ENCODE data around the gene NFIX. TPM values are rescaled to one million over a fixed set of nuclear protein-coding genes. Genes with fewer than 3 reads are reported as not detected.

Gene NFIX
- total and polyA plus RNA-seq, 9 of the 15 experiments (the other 6 are each of a cell fraction or from before 2014, with no cell fraction given): 0.28 to 26.8 (median 5.4) TPM

- TF ChIP-seq THAP12 (CRISPR knock-in tag; IDR thresholded peaks at IDR 0.05): no peak
- no peak for TF ChIP-seq HIVEP1 (CRISPR knock-in tag; IDR thresholded peaks at IDR 0.05)
- no peak for TF ChIP-seq ZBED1 (IDR thresholded peaks at IDR 0.05)
- no peak for TF ChIP-seq PKNOX1 (IDR thresholded peaks at IDR 0.05)
- TF ChIP-seq PHF21A (IDR thresholded peaks at IDR 0.05; ENCODE audit: borderline replicate concordance, low read depth): 0 out of 2 replicates have a peak, but pooled peaks have one; percentile 57
- no peak for TF ChIP-seq MCM3 (IDR thresholded peaks at IDR 0.05)
- TF ChIP-seq COPS2 (conservative IDR thresholded peaks at IDR 0.05): no peak
- TF ChIP-seq, protein P1, sequence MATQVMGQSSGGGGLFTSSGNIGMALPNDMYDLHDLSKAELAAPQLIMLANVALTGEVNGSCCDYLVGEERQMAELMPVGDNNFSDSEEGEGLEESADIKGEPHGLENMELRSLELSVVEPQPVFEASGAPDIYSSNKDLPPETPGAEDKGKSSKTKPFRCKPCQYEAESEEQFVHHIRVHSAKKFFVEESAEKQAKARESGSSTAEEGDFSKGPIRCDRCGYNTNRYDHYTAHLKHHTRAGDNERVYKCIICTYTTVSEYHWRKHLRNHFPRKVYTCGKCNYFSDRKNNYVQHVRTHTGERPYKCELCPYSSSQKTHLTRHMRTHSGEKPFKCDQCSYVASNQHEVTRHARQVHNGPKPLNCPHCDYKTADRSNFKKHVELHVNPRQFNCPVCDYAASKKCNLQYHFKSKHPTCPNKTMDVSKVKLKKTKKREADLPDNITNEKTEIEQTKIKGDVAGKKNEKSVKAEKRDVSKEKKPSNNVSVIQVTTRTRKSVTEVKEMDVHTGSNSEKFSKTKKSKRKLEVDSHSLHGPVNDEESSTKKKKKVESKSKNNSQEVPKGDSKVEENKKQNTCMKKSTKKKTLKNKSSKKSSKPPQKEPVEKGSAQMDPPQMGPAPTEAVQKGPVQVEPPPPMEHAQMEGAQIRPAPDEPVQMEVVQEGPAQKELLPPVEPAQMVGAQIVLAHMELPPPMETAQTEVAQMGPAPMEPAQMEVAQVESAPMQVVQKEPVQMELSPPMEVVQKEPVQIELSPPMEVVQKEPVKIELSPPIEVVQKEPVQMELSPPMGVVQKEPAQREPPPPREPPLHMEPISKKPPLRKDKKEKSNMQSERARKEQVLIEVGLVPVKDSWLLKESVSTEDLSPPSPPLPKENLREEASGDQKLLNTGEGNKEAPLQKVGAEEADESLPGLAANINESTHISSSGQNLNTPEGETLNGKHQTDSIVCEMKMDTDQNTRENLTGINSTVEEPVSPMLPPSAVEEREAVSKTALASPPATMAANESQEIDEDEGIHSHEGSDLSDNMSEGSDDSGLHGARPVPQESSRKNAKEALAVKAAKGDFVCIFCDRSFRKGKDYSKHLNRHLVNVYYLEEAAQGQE (IDR thresholded peaks at IDR 0.05; ENCODE audit: borderline replicate concordance): 0 out of 2 replicates have a peak, but pooled peaks have one; percentile 4
- TF ChIP-seq, protein P1 (CRISPR knock-in tag; IDR thresholded peaks at IDR 0.05; ENCODE audit: low read depth): no peak
- TF ChIP-seq SMAD4 (CRISPR knock-in tag; conservative IDR thresholded peaks at IDR 0.05): peak; percentile 70; the same call in 1 of the 2 replicates
- peak; percentile 63 to 81; a peak in 3 of 4 replicates for TF ChIP-seq MNT (conservative IDR thresholded peaks at IDR 0.05)
- TF ChIP-seq KDM1A (IDR thresholded peaks at IDR 0.05): peak in 1 of 2 experiments; percentile 65; a peak in 1 of 4 replicates
- TF ChIP-seq ZNF184 (CRISPR knock-in tag; IDR thresholded peaks at IDR 0.05): no peak
- peak; percentile 77; the same call in 1 of the 2 replicates for TF ChIP-seq CXXC5 (CRISPR knock-in tag; IDR thresholded peaks at IDR 0.05)
- TF ChIP-seq ZNF583 (CRISPR knock-in tag; IDR thresholded peaks at IDR 0.05): peak; percentile 63; the same call in 1 of the 2 replicates
- 0 out of 2 replicates have a peak, but pooled peaks have one; percentile 11 for TF ChIP-seq JUND (IDR thresholded peaks at IDR 0.05; ENCODE audit: borderline replicate concordance, low read depth, low read length)
- TF ChIP-seq JUND (tag; IDR thresholded peaks at IDR 0.05; ENCODE audit: borderline replicate concordance, low read depth, low read length): no peak; the same call in 2 of the 3 replicates
These were observed 84.3 kb downstream of the NFIX start (continued) for GRCh38 chr19:13079542-13079986.
